Measurements from ENCODE around the gene TSPOAP1.

TSPOAP1 gene

DNA sequence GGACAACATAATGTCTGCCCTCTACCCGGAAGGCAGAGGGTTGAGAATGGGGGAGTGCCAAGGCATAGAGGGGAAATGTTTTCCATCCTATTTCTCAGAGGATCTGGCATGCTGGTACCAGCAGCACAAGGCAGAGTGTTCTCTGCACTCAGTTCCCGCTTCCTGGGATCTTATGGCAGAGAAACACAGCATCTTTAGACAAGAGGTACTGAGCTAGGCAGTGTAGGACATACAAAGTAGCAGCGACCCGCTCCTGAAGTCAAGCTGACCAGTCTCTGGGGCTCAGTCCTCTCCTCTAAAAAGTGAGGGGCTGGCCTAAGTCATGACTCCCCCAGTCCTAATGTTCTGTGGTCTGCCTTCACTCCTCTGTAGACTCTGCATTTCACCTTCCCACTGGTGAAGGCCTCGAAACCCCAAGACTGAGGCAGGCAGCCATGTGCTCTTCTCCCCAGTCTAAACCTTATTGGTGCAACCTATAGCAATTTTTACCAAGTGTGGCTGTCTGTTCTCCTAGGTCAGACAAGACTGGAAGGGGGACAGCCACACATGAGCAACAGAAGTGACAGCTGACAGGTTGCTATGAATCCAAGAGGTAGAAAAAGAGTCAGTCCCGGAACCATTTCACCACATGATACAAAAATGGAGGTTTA is 11.3 kb upstream of the TSPOAP1 start:
- DNase-seq = no peak

DNA sequence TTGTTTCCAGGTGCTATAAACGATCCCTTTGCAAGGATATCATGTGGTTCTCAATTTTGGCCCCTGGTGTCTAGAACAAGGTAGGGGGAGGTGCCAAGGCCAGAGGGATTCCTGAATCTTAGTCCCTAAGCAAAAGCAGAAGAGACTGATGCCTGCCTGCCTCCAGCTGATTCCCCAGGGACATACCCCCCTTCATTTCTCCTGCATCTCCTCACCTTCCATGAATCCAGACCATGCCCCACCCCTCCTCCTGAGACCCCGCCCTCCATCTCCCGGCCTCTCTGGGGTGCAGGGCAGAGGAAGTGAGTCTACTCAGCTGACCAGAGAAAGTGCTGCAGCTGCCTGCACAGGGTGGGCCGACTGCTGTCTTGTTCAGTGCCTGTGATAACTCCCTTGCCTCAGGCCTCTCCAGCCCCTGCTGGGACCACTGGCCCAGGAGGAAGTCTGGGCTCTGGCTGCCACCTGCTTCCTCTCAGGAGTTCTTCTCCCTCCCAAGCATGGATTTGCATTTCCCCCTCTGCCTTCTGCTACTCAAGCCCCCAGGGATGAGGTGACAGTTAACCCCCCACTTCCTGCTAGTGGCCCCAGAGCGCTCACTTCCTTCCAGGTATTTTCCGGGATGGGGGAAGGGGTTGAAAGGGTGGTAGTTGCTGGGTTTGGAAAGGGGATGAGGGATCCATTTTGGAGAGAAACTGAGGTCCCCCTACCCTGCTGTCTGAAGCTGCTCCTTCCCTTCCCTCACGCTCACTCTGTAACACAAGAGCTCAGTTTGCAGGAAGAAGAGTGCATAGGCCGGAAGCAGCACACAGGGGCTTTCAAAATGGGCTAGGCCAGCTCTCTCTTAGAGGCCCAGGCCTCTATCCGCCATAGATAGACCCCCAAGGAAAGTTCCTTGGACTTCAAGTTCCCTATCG is 10.5 kb upstream of the TSPOAP1 start:
- DNase-seq = peak; percentile 82

DNA sequence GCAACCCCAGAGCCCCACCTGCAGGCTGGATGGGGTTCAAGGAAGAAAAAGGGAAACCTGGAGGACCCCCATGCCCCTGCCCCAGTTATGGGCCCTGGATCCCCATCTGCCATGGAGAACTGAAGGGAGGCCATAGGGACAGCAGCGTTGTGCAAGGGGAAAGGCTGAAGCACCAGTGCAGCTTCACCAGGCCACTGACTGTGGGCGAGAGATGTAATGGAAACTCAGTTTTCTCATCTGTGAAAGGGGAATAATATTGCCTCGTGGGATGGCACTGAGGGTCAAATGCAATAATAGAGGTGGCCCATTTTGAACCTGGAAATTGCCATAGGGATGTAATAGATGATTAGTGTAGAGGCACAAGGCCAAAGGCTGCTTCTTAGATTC is 9.9 kb upstream of the TSPOAP1 start:
- DNase-seq = no peak

DNA sequence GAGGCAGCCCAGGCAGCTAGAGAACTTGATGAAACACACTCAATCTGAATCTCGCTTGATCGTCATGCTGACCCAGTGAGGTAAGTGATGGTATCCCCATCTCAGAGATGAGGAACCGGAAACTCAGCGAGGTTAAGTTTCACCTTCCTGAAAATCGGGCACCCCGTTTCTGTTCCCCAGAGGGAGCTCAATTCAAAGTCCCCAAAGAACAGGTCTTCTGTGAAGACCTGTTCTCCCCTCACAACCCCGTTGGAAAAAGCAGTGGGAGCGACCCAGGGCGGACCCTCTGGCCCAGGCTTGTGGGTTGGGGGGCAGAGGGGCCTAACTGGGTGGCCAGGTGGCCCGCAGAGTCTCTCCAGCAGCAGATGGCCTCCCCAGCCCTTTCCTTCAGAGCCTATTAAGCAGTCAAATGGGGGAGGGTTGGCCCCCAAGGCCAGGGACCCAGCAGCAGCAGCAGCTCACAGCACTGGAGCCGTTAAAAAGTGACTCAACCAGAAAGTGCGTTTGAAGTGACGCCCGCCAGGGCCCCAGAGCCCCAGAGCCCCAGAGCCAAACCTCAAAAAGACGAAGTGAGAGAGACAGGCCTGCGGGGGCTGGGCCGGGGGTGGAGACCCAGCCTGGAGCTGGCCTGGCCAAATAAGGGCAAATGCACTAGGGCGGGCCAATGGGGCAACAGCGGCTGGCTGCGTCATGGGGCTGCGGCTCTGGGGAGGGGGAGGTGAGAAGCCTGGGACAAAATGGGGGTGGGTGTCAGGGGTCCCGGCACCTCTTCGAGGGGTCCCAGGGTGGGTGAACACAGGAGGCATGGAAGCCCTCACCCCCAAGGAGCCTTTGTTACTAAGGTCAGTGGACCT is 9.2 kb upstream of the TSPOAP1 start:
- peak; percentile 94 for DNase-seq

DNA sequence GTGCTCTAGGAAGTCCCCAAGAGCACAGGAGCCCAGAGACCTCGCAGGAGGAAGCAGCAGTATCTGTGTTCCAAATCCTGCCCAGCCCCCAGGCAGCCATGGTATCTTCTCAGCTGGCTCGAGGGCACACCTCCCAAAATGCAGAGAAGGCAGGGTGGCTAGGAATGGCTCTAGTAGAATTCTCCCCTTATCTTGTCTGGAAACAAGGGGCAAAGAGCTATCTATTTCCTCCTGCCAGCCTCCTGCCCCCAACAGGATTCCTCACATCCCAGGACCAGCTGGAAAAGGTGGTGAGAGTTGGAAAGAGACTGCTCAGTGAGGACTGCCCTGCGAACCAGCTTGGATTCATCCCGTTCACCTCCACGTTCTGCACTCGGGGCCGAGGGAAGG is 8.6 kb upstream of the TSPOAP1 start:
- DNase-seq = peak; percentile 53

DNA sequence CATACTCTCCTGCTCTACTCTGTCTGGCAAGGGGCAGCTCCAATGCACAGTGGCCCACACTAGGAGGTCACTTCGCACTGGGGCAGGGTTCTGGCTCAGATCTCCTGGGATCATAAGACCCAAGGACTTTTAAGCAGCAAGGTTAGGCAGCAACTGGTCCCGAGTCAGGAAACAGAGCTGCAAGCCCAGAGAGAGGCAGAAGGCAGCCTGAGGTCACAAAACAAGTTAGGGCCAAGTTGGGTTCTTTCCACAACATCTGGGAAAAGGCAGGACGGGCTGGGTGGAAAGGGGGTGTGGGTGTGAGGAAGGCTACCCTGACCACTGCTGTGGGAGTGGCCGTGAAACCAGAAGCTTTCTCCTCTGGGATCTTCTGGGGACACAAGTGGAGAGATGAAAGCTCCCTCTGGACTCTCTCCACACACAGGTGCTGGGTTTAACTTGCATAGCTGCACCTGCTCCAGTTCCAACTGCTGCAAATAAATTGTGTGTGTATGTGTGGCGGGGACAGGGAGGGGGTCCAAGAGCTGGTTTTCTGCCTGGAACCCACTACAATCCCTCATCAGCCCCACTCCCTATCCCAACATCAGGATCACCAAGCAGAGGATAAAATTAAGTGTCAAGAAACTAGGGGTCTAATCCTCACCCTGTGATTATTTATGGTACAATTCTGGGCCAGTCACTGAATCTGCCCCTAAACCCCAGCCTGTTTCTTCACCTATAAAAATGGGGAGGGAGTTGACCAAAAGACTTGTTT is 8.0 kb upstream of the TSPOAP1 start:
- peak; percentile 51 for DNase-seq

DNA sequence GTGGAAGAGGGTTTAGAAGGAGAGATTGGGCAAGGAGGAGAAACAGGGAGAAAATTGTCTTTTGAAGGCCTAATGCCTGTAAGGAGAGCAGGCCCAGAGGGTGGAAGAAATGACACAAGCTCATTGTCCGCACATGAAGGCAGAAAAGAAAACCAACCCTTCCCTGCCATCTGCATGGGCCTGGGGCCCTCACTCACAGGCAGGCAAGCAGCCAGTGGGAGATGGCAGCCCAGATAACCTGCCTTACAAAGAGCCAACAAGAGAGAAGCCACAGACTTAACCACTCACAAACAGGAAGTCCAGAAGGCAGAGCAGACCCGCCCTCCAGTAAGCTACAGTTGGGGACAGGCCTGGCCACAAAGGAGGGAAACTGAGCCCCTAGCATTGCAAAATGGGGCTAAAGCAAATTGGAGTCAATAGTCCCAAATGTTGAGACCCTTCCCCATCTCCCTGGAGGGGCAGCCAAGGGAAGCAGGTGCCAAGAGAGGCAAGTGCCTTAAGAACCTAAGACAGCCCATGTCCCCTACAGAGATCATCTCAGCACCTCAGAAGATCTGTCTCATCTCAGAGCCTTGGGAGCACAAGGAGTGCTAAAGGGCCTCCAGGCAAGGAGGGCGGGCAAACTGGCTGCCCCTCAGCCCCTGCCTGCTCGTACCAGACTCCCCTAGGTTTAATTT is 7.3 kb upstream of the TSPOAP1 start:
- peak; percentile 75 for DNase-seq

DNA sequence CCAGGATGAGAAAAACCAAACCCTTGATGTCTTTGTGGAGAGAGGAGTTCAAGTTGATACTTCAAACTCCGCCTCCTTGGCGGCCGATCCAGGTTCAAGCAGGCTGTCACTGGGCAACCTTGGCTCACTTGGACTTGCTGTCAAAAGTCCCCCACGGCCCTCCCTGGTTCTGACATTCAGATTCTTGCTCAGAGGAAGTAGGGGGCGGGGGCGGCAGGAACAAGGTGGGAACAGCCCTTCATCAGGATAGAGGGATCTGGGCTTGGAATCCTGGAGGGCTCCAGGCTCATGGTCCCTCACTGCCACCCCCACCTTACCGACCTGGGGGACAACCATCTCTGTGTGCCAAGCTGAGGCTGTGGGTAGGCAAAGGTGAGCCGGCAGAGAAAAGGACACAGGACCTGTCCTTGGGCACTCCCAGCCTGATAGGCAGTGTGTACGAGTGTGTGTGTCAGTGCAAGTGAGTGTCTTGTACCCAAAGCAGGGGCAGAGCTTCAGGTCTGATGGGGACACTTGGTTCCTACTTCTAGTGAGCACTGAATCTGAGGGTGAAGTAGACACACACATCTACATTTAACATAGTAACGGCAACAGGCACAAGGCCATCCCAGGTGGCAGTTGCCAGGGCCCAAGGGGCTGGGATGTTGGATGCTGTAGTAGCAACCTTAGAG is 6.6 kb upstream of the TSPOAP1 start:
- peak; percentile 61 for DNase-seq

DNA sequence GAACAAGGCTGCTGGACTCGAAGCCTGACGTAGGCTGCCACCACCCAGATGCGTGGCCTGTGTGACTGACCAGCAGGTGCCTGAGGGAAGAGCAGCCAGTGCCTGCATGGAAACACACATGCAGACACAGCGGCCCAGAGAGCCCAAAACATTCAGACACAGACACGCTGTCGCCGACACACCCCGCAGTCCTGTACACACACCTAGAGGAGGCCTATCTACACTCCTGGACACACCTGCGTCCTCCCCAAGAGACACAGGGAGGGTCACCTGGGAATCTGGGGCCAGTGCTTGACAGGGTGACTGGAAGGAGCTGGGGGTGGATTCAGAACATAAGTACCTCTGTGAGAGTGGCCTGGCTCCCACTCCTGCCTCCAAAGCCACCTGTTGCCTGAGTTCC is 6.1 kb upstream of the TSPOAP1 start:
- DNase-seq = no peak

DNA sequence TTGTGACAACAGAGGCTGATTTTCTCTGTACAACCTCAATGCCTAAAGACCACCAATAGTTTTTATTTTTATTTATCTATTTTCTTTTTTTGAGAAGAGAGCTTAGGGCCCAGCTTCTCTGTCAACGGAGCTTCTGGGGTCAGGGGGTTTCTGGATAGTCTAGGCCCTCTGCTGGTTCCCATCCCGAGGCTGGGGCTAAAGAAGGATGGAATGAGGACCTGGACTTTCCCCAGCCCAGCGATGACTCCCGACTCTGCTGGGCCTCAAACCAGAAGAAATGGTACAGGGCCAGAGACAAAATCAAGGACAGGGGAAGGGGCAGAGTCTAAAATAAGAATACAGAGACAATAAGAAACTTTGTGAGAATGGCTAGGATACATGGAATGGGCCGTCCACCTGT is 5.7 kb upstream of the TSPOAP1 start:
- DNase-seq = no peak

DNA sequence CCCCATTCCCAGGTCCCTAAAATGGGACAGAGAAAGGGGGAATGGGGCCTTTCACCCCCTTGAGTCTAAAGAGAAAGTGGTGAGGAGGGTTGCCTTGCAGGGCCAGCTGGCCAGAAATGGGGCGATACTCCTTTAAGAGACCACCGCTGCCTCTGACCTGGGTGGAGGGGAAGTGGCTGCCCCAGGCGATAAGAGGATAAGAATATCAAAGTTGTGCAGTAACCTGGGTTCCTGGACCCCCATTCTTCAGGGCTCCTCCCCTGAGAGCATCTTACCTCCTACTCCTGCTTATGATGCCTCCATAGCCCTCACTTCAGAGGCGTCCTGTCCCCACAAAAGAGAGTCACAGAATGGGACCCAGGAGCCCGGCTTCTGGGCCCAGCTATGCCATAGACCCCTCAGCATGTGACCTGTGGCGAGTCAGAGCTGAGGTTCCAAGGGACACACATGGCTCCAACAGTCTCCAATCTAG is 5.2 kb upstream of the TSPOAP1 start:
- DNase-seq = peak; percentile 70

DNA sequence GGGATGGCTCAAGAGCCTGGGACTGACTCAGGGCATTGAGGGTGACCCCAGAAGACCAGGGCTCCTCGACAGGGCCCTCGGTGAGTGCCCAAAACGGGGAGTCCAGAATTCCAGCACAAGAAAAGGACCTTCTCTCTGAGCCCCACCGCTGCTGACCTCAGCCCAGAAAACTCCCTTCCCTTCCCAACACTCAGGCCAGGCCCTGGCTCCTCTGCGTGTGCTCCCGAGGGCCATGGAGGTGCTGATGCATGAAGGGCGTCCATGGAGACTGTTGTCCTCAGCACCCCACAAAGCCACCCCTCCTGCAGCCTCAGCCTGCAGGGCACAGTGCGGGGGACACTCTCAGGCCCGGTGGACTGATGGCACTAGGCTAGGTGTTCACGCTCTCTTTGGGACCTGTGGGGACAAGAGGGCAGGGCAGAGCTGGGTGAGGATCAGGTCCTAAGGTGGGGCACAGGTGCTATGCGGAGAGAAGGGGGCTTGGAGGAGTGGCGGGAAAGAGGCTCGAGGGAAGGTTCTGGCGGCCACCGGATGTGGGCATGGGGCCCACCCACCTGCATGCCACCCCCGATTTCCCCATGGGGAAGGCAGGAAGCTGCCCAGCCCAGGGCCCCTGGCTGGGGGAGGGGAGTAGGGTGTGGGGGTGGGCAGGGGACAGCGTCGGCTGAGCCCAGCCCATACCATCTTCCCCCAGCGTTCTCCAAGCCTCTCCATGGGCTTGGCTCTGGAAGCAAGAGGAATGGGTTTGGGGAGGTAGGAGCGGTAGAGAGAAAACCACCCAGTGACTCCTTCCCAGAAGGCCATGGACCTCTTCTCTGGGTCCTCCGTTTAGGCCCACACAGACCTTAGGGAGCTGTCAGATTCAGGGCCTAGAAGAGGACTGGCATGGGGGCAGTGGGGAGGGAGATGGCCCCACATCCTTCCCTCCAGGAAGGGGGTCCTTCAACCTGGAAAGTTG is 4.5 kb upstream of the TSPOAP1 start:
- peak; percentile 84 for DNase-seq

DNA sequence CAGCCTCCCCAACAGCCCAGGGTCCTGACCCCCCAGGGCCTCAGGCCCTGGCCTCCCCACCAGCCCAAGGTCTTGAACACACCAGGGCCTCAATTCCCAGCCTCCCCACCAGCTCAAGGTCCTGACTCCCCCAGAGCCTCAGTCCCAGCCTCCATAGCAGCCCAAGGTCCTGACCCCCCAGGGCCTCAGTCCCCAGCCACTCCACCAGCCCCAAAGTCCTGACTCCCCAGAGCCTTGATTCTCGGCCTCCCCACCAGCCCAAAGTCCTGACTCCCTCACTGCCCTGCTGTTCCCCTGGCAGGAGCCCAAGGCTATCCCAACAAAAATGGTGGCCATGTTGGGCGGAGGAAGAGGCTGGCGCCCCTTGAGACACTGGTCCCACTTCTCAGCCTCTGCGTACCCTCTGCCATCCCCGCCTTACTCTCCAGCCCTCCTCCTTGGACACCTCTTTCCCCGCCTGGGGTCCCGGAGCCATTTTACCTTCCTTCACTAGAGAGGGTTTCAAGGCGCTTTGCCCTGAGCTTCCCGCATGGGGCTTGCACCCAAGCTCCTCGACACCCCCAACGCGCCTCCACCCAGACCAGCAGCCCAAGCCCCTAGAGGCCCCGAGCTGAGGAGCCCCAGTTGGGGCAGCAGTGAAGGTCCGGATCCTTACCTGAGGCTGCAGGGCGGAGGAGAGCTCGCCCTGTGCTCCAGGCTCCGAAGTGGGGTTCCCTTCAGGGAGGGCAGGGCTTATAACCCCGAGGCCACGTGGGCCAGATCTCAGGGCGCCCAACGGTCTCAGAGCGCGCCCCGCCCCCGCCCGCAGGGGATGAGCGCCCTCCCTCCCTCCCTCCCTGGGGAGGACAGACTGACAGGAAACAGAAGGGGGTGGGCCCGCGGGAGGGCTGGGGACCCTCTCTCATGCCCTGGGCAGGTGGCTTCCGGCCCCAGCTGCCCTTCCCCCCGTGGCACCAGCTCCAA is 3.5 kb upstream of the TSPOAP1 start:
- DNase-seq = peak; percentile 94

DNA sequence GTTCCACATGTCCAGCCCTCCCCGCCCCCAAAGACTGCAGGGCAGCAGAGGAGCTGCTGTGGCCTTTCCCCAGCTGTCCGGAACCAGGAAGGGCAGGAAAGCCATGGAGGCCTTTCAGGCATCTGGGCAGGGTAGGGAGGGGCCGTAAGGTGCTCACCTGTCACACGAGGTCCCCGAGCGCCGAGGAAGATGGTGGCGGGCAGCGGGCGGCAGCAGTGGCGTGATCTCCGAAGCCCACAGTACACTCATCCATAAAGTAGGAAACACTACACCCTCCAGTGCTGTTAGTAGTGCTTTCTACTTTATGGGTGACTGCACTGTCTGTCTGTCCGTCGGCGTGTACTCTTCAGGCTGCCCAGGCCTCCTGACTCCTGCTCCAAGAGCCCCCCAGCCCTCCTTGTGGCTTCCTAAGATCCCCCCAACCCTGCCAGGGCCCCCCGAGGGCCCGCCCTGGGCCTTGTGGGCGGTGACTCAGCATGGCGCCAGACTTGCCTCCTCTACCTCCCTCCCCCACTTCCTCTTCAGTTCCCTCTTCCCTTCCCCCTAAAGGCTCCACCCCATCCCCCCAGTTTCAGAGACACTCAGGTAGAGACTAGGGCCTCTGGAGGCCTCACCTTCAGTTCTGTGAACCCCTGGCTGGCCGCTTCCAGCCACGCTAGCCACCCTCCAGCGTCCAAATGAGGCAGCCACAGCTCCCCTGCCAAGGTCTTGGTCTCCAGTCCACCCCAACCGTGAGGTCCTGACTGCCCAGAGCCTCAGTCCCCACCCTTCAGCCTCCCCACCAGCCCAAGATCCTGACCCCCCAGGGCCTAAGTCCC is 2.6 kb upstream of the TSPOAP1 start:
- peak; percentile 80 for DNase-seq

DNA sequence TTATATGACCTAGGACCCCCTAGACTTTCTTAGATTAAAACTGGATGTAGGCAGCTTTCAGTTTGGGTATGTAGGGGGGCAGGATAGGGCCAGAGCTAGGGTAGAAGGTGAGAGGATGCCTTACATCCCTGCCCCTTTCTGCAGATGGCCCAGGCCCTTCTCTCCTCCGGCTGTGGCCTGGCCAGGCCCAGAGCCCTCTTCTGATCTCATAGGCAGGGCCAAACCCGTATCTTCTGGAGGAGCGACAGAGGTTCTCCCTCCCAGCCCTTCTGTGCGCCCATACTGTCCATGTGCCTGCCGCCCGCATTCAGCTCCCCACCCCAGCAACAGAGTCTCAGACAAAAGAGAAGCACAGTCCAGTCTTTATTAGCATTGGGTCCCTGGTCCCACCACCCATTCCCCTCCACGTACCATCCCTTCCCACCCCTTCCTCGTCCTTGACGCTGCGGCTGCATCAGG is 2.0 kb upstream of the TSPOAP1 start:
- peak; percentile 58 for DNase-seq

DNA sequence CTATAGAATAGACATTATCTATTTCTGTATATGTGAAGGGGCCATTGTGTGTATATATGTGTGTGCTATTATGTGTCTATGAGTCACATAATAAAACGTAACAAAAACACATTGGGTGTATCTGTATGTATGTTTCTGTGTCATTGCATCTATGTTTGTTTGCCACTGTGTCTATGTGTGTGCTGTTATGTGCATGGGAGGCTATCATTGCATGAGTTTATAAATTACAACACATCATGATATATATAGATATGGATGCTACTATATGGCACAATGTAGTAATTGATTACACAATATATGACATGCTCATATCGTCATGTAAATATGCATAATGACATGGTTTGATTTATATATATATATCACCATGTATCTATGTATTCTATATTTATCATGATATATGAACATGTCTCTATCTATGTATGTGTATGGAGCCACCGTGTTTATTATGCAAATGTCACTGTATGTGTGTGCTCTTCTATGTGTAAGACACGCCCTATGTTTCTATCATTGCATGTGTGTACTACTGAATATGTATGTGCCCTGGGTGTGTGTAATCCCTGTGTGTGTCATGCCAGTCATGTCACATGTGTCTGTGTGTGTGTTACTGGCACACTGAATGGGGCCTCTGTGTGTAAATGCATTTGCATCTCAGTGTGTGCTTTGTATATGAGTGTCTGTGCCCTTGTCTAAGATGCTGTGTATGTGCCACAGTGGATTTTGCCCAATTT is 1.4 kb upstream of the TSPOAP1 start:
- peak; percentile 54 for DNase-seq

Data from NK-92 treated with Interleukin-12 subunit alpha and Interleukin-12 subunit beta, amount 100 ng/mL, for 24 hours (cell line).